Raji (cell line): ENCODE results near the gene AKR1A1.

ENCODE experiments used
- POLR2A ChIP-seq: IDR thresholded peaks from 2 replicates; pipeline ENCODE4 v1.6.1; 2011; ENCODE audit warnings: low read depth, low read length, control low read depth; ENCODE audit not compliant: insufficient read depth

AKR1A1 gene

DNA sequence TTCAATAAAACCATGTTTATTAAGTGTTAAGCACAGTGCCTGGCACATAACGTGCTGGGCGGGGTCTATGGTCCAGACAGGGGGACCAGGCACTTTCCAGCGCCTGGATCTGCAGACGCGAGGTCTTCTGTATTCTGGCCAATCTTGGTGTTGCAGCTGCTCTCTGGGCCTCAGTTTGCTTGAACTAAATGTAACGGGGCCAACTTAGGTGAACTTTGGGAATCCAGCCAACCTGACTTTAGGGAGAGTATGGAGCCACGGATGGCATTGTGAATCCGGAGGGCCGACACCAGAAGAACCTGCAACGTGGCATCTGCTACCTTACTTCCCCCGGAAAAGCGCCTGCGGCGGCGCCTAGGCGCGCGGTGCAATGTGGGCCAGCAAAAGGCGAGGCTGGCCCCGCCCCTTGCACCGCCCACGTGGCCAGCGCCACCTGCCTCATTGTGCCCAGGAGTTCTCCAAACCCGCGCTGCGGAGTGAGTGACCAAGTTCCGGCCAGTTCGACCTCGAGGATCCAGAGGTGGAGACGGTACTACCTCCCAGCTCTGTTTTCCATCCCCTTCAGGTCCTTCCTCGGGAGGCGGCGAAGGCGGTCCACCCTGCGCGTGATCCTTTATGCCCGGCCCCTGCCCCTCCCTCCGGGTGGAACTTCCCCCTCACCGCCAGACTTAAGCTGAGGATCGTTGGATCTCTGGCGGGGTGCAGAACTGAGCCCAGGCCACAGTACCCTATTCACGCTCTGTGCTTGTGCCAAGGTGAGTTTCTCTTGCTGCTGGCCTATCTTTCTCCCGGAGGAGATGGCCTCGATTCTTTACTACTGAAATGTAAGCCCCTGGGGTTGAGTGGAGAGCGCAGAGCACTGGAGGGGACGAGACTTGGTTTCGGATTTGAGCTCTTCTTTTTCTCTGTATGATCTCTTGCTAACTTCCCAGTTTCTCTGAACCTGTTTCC lies at the start of gene AKR1A1:
Gene AKR1A1 (plus strand): TSS at position 426 of the 951 bp plus-strand sequence. CDS start 10,969 bp downstream, outside the sequence.
- TF ChIP-seq POLR2A = peak; percentile 99

DNA sequence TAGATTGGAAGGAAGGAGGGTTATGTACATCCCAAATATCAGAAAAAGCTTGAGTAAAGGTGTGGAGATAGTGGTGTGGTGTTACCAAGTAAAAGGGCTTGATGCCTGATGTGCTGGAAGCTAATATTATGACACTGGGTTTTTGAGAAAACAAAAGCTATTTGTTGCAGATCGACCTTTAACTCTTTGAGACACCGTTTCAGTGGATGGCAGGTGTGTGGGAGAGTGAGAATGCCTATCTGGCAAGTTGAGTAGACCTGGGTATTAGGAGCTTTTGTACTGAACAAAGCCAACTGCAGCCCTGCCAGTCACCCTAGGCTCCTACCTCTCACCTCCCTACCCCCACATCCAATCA lies 49.1 kb upstream of the AKR1A1 start:
- TF ChIP-seq POLR2A = no peak

DNA sequence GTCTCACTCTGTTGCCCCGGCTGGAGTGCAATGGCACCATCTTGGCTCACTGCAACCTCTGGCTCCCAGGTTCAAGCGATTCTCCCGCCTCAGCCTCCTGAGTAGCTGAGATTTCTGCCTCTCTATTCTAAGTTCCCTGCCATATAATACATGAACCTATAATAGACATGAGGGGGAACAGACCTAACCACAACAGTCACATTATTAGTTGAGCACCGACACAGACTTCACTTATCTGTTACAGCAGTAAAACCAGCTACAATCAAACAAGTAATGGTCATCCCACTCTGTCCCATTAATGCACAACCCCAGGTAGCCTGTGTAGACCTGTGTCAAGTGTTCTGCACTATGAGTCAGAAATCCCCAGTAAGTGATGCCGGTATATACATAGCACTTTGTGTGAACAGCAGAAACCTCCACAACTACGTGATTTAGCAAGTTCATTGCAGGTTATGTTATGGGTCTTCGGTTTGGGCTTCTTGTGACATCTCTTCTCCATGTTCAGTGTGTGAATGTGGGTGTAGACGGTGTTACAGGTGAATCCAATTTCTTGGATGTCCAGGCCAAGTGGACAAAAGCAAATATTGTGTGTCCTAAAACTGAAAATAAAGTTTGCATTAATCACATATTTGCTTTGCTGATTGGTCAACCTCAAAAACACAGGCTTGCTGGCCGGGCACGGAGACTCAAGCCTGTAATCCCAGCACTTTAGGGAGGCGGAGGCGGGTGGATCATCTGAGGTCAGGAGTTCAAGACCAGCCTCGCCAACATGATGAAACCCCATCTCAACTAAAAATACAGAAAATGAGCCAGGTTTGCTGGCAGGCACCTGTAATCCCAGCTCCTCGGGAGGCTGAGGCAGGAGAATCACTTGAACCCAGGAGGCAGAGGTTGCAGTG lies 46.9 kb upstream of the AKR1A1 start:
- no peak for TF ChIP-seq POLR2A

DNA sequence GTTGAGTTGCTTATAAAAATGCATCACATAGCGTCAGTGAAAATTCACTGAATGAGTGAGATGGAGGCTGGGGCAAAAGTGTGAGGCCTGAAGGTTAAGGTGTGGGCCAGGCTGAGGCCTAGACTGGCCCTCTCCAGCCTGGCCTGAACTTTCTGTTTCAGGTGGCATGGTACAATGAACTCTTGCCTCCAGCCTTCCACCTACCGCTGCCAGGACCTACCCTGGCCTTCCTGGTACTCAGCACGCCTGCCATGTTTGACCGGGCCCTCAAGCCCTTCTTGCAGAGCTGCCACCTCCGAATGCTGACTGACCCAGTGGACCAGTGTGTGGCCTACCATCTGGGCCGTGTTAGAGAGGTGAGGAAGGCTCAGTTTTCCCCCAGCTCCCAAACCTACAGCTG lies 43.4 kb upstream of the AKR1A1 start:
- no peak for TF ChIP-seq POLR2A

DNA sequence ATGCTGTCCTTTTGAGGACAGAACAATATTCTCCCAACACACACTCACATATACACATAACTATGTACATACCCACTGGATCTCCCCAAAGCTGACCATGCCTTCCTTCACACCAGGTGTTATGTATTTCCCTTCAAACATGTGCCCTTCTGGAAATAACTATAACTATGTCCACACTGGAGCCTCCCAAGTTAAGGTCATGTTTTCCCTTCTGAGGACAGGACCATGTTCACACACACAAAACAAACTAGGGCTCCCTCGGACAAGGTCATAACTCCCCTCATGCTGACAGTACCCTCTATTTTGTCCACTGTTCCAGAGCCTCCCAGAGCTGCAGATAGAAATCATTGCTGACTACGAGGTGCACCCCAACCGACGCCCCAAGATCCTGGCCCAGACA lies 42.7 kb upstream of the AKR1A1 start:
- TF ChIP-seq POLR2A = no peak

DNA sequence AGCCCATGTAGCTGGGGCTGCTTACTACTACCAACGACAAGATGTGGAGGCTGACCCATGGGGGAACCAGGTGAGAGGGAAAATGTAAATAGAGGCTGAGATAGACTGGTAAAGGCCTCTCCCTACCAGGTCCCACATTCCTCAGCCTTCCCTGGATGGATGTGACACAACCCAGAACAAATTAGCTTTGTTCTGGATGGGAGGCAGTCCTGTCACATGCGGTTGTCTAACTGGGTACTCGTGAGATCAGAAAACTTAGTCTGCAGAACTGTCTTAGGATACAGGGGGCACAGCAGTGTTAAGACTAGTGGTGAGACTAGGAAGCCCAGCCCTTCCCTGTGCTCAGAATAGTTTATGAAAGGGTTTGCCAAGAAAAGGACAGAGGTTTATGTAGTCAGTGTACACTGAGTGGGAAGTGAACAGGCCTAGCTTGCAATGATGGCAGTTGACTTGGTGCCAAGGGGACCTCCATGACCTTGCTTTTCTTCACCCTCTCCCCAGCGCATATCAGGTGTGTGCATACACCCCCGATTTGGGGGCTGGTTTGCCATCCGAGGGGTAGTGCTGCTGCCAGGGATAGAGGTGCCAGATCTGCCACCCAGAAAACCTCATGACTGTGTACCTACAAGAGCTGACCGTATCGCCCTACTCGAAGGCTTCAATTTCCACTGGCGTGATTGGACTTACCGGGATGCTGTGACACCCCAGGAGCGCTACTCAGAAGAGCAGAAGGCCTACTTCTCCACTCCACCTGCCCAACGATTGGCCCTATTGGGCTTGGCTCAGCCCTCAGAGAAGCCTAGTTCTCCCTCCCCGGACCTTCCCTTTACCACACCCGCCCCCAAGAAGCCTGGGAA lies 42.1 kb upstream of the AKR1A1 start:
- TF ChIP-seq POLR2A = no peak

DNA sequence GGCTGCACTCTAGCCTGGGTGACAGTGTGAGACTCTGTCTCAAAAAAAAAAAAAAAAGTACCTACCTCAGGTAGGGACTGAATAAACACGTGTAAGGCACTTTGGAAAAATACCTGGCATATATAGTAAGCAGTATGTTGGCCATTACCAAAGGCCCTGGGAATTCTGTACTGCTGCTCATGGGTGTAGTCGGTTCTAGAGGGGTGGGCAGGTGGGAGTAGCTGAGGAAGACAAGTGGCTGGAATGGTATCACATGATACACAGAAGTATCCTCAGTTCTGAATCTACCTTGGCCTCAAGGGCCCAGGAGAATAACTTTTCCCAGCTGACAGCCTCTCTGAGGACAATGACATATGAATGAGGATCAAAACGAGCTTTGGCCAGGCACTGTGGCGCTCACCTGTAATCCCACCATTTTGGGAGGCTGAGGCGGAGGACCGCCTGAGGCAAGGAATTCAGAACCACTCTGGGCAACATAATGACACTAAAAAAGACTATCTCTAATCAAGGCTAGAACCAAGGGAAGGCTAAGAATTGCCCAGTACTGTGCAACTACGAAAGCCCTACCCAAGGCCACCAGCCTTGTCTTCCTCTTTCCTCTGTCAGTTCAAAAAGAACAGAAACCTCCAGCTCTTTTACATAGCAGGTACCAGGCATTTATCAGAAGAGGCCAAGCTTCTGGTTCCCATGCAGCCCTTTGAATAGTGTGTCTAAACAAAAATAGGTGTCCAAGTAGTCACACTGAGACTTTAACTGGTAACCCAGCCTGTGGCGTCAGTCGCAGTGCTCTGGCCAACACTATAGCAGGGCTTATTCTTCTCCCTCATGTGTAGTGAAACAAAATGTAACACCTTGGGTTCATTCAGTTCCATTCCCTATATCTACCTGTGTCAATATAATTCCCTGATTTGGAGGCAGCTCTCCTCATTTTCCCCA lies 40.3 kb upstream of the AKR1A1 start:
- TF ChIP-seq POLR2A = no peak

DNA sequence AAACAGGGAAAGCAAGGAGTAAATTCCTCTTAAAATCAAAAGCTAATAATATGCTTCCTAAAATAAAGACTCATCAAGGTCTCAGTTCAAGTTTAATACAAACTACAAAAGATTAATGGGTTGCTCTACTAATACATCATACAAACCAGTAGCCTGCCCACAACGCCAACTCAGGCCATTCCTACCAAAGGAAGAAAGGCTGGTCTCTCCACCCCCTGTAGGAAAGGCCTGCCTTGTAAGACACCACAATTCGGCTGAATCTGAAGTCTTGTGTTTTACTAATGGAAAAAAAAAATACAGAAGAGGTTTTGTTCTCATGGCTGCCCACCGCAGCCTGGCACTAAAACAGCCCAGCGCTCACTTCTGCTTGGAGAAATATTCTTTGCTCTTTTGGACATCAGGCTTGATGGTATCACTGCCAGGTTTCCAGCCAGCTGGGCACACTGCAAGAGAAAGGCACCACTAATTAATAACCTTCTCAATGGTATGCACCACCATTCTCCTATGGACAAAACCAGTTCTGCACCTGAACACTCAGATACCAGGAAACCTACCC lies 39.6 kb upstream of the AKR1A1 start:
- no peak for TF ChIP-seq POLR2A

DNA sequence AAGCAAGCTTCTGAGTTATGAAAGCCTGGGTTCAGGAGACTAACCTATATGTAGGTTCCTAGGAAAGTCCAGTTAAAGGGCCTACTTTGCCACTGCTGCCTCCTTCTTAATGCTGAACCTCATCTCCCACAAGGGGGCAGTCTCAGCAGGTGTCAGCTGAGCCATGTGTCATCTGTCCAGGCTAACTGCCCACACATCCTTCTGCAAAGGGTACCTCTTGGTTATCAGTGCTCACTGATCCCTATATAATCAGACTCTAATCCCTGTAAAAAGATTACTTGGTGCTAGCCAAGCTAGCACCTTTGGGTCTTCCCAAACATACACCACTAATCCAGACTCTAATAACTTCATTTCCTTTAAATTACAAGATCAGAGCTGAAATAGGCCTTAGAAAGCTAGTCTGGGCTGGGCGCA lies 38.0 kb upstream of the AKR1A1 start:
- TF ChIP-seq POLR2A = no peak

DNA sequence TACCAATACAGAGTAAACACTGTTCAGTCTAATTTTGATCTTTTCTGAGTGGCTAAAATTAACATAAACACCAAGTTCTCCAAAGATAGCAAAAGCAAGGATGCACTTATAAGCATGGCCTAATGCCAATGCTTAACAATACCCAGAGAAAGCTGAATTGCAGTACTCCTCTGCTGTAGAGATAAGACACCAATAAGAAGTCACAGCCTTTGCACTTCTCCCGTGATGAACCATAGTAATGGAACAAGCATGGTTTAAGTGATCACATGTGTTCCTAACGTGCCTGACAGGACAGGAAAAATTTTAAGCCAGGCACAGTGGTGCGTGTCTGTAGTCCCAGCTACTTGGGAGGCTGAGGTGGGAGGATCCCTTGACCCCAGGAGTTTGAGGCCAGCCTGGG lies 34.6 kb upstream of the AKR1A1 start:
- no peak for TF ChIP-seq POLR2A

DNA sequence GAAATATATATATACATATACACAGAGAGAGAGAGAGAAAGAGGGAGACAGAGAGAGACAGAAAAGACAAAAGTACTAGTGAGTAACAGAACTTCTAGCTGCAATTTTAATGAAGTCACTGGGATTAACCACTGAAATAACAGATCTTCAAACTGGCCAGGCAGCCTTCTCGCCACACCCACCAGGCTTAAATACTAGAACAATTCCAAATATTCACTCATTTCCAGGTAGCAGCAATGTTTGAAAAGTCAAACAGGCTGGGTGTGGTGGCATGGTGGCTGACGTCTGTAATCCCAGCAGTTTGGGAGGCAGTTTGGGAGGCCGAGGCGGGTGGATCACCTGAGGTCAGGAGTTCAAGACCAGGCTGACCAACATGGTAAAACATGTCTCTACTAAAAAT lies 34.2 kb upstream of the AKR1A1 start:
- TF ChIP-seq POLR2A = no peak

DNA sequence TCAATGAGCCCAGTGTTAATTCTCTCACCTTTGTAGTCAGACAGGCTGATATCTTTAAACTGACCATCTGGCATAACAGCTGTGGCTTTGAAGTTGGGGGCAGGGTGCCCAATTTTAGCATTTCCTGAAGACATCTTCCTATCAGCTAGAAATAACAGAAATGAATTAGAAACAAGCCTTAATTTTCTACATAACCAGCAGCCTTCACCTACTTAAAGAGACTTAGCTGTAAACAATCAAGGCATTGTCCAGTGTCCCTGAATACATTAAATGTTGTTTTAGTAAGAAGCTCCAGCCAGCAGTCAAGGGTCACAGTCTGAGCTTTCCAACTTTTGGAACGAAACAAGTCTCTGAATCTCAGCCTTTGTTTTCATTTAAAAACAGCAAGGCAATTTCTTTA lies 31.7 kb upstream of the AKR1A1 start:
- no peak for TF ChIP-seq POLR2A

DNA sequence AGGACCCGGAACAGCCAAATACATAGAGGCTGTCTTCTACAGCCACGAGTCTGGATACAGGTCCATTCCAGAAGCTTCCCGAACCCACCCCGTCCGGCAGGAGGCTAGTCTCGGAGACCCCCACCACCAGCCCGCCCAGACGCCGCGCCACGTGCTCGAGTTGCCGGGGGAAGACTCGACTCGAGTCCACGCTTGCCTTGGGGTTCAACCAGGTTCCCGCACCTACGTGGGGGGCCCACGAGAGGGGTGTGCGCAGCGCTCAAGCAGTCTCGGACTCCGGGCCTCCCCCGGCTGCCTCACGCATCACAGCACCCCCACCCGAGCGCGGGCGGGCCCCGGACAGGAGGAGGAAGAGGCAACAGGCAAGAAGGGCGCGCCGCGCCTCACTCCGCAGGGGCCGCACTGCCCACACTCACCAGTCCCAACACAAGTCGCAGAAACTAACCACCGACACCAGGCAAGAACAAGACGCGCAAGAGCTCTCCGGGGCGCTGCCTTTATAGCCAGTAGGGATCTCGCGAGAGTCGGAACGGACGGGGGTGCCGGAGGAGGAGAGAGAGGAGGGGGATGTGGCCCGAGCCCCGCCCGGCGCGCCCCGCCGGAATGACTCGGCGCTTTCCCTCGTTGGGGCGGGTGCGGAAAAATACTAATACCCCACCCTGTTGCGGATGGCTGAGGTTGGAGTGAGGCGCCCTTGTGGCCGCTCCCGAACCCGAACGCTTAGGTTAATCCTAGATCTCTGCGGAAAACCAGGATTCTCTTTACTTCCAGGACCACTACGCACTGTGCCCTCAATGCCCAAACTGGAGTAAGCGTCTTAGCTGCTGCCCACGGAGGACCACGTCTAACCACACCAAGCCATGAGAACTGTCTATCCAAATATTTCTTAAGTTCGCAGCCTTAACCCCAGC lies 29.0 kb upstream of the AKR1A1 start, which contains the start of gene PRDX1:
Gene PRDX1 (minus strand): TSS at position 472 of the 911 bp plus-strand sequence. CDS start 2,841 bp downstream, outside the sequence.
- peak; percentile 100 for TF ChIP-seq POLR2A
